ENCODE data around the gene CYP2A13. TPM values are rescaled to one million over a fixed set of nuclear protein-coding genes. Genes with fewer than 3 reads are reported as not detected.
"Not testable (repeated sequence)": the region's sequence is repeated elsewhere in the genome, so short reads cannot be mapped to it uniquely, and the experiment has no call there.

The CYP2A13 gene
- total RNA-seq, 1 experiment from 2014 or later, result not detected

- not testable (repeated sequence) for H3K4me1 ChIP-seq (replicated peaks); H3K36me3 ChIP-seq; H3K27ac ChIP-seq; H3K27me3 ChIP-seq (replicated peaks); H3K4me3 ChIP-seq; H3K9me3 ChIP-seq (replicated peaks)
- DNase-seq (ENCODE audit: low read depth in 1 of 2, low spot score in 2 of 2), result peak; percentile 36 to 76
These were observed 39.6 kb downstream of the CYP2A13 start for GRCh38 chr19:41127801-41128300.

GRCh38 chr19:41128692-41129091, 40.4 kb downstream of the CYP2A13 start:
- Histone ChIP-seq H3K4me3 (no peak overlapping the region), H3K36me3 (no peaks in the 10 kb centered on the region), H3K27ac (no peak overlapping the region), H3K4me1 (replicated peaks) (no peaks in the 10 kb centered on the region), H3K27me3 (replicated peaks) (no peaks in the 10 kb centered on the region), H3K9me3 (replicated peaks) (no peaks in the 10 kb centered on the region)
- no peak for DNase-seq (ENCODE audit: low read depth in 1 of 2, low spot score in 2 of 2)

GRCh38 chr19:41131186-41131585, 42.9 kb downstream of the CYP2A13 start:
- Histone ChIP-seq H3K27ac (no peak overlapping the region), H3K4me3 (no peak overlapping the region), H3K9me3 (replicated peaks) (no peaks in the 10 kb centered on the region), H3K4me1 (replicated peaks) (no peaks in the 10 kb centered on the region), H3K36me3 (no peaks in the 10 kb centered on the region), H3K27me3 (replicated peaks) (no peaks in the 10 kb centered on the region)
- DNase-seq (ENCODE audit: low read depth in 1 of 2, low spot score in 2 of 2), result no peak

GRCh38 chr19:41133260-41133659, 45.0 kb downstream of the CYP2A13 start:
- Histone ChIP-seq H3K27me3 (replicated peaks) (no peaks in the 10 kb centered on the region), H3K27ac (no peak overlapping the region), H3K4me1 (replicated peaks) (no peaks in the 10 kb centered on the region), H3K36me3 (no peaks in the 10 kb centered on the region), H3K4me3 (no peak overlapping the region), H3K9me3 (replicated peaks) (no peaks in the 10 kb centered on the region)
- no peak for DNase-seq (ENCODE audit: low read depth in 1 of 2, low spot score in 2 of 2)

- H3K4me1 ChIP-seq (replicated peaks), result no peaks in the 10 kb centered on the region
- no peak overlapping the region for H3K27ac ChIP-seq
- no peaks in the 10 kb centered on the region for H3K36me3 ChIP-seq
- DNase-seq (ENCODE audit: low read depth in 1 of 2, low spot score in 2 of 2), result no peak
- H3K9me3 ChIP-seq (replicated peaks), result no peaks in the 10 kb centered on the region
- no peak overlapping the region for H3K4me3 ChIP-seq
- 0 out of 2 replicates have a peak, but pooled peaks cover 3% of the 10 kb centered on the region for H3K27me3 ChIP-seq (replicated peaks)
These were observed 46.4 kb downstream of the CYP2A13 start for GRCh38 chr19:41134616-41135015.

GRCh38 chr19:41135390-41136384, 47.4 kb downstream of the CYP2A13 start:
- not testable (repeated sequence) for H3K27me3 ChIP-seq (replicated peaks); H3K9me3 ChIP-seq (replicated peaks); H3K4me1 ChIP-seq (replicated peaks); H3K27ac ChIP-seq; H3K36me3 ChIP-seq; DNase-seq (ENCODE audit: low read depth in 1 of 2, low spot score in 2 of 2); H3K4me3 ChIP-seq

- Histone ChIP-seq H3K4me3 (no peak overlapping the region), H3K27ac (no peak overlapping the region), H3K9me3 (replicated peaks) (no peaks in the 10 kb centered on the region), H3K27me3 (replicated peaks) (0 out of 2 replicates have a peak, but pooled peaks cover 3% of the 10 kb centered on the region), H3K4me1 (replicated peaks) (no peaks in the 10 kb centered on the region), H3K36me3 (no peaks in the 10 kb centered on the region)
- no peak for DNase-seq (ENCODE audit: low read depth in 1 of 2, low spot score in 2 of 2)
These were observed 48.6 kb downstream of the CYP2A13 start for GRCh38 chr19:41136636-41137455.

- H3K27me3 ChIP-seq (replicated peaks), result peaks cover 21% of the 10 kb centered on the region
- no peaks in the 10 kb centered on the region for H3K36me3 ChIP-seq
- no peaks in the 10 kb centered on the region for H3K9me3 ChIP-seq (replicated peaks)
- no peaks in the 10 kb centered on the region for H3K4me1 ChIP-seq (replicated peaks)
- no peak overlapping the region for H3K4me3 ChIP-seq
- DNase-seq (ENCODE audit: low read depth in 1 of 2, low spot score in 2 of 2), result peak; percentile 54 to 82
- no peak overlapping the region for H3K27ac ChIP-seq
These were observed 56.2 kb downstream of the CYP2A13 start for GRCh38 chr19:41144403-41144802.

Other genes with a start within 250 kb of the CYP2A13 start
- not detected in 2 replicates for gene CYP2A6, start 238.0 kb upstream of the CYP2A13 start, total RNA-seq (2014; rRNA removed; shearing (Covaris generic))
- gene CYP2A7, start 206.2 kb upstream of the CYP2A13 start, total RNA-seq (2014; rRNA removed; shearing (Covaris generic)), result not detected in 2 replicates
- gene CYP2B6, start 97.2 kb upstream of the CYP2A13 start, total RNA-seq (2014; rRNA removed; shearing (Covaris generic)), result not detected in 2 replicates
- not detected in 2 replicates for gene CYP2F1, start 26.0 kb downstream of the CYP2A13 start, total RNA-seq (2014; rRNA removed; shearing (Covaris generic))
- not detected in 2 replicates for gene CYP2S1, start 104.8 kb downstream of the CYP2A13 start, total RNA-seq (2014; rRNA removed; shearing (Covaris generic))
- gene AXL, start 130.8 kb downstream of the CYP2A13 start, total RNA-seq (2014; rRNA removed; shearing (Covaris generic)), result 181 and 224 TPM in 2 replicates
- 147 and 162 TPM in 2 replicates for gene HNRNPUL1, start 175.9 kb downstream of the CYP2A13 start, total RNA-seq (2014; rRNA removed; shearing (Covaris generic))
- 6.0 and 10.7 TPM in 2 replicates for gene CCDC97, start 221.7 kb downstream of the CYP2A13 start, total RNA-seq (2014; rRNA removed; shearing (Covaris generic))